ENCODE data around the gene CPNE4.
"Not testable (repeated sequence)": the region's sequence is repeated elsewhere in the genome, so short reads cannot be mapped to it uniquely, and the experiment has no call there.

The CPNE4 gene

DNA sequence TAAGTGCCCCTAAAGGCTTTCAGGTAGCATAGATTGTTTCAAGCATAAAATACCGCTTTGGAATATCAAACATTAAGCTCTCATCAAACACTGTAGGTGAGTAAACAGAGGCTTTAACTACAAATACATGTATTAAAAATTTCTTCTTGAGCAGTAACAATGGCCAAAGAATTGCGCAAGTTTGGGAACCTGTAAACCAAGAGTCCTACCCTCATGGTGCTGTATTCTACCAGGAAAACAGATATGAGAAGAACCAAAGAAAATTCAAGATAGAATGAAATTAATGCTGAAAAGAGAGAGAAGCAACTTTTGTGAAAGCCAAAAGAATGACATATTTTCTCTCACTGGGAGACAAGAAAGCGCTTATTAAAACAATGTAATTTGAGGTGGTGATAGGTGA is 45.5 kb downstream of the CPNE4 start:
- TF ChIP-seq EZH2 (IDR thresholded peaks at IDR 0.05) = no peak
- no peak for TF ChIP-seq POLR2AphosphoS5 (IDR thresholded peaks at IDR 0.05; ENCODE audit: borderline replicate concordance, low read depth, low read length)
- TF ChIP-seq FOXP2 (optimal IDR thresholded peaks at IDR 0.05; ENCODE audit: control extremely low read depth, extremely low read length, insufficient read depth) = no peak
- H3K9me3 ChIP-seq (ENCODE audit: low read depth, low read length) = peaks cover 6% of the 10 kb centered on the region; the same call in 1 of the 2 replicates
- H3K27ac ChIP-seq = no peak overlapping the region
- H3K4me3 ChIP-seq = no peak overlapping the region
- no peak for DNase-seq (ENCODE audit: low read depth, low spot score)
- H3K36me3 ChIP-seq (ENCODE audit: insufficient read depth, low read length) = no peaks in the 10 kb centered on the region
- H3K9ac ChIP-seq (ENCODE audit: insufficient read length) = no peak overlapping the region

DNA sequence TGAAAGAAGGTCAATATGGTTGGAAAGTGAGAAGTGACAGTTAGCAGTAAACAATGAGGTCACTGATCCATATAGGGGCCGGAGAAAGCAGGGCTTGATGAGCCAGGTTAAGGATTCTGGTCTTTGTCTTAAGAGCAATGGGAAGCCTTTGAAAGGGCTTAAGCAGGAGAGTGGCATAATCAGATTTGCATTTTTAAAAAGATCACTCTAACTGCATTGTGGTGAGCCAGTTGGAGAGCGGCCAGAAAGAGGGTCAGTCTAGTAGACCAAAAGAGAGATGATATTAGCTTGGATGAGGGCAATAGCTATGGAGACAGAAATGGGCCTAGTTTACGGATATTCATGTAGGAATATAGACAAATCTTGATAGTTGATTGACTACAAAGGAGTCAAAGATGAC is 46.6 kb downstream of the CPNE4 start:
- Histone ChIP-seq H3K27ac (no peak overlapping the region), H3K36me3 (ENCODE audit: insufficient read depth, low read length) (no peaks in the 10 kb centered on the region), H3K9ac (ENCODE audit: insufficient read length) (no peak overlapping the region), H3K4me3 (no peak overlapping the region), H3K9me3 (ENCODE audit: low read depth, low read length) (peaks cover 6% of the 10 kb centered on the region; the same call in 1 of the 2 replicates)
- TF ChIP-seq EZH2 (IDR thresholded peaks at IDR 0.05) = no peak
- TF ChIP-seq POLR2AphosphoS5 (IDR thresholded peaks at IDR 0.05; ENCODE audit: borderline replicate concordance, low read depth, low read length) = no peak
- TF ChIP-seq FOXP2 (optimal IDR thresholded peaks at IDR 0.05; ENCODE audit: control extremely low read depth, extremely low read length, insufficient read depth) = no peak
- DNase-seq (ENCODE audit: low read depth, low spot score) = no peak

DNA sequence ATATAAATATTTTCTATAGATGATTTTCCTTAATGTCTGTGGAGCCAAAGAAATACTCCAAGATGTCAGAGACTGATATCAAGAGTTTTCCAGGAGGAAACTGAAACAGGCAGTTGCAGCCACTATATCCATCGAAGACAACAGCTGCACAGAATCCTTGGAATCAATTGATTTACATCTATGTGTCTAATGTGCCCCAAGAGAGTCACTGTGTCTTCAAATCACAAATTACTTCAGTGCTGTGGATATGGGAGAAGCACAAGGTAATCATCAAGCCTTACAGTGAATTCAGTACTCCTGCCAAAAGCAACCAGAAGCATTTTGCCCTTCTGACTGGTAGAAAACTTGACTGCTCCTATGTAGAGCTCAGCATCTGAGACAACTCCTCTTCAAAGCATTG is 51.1 kb downstream of the CPNE4 start:
- Histone ChIP-seq H3K27ac (no peak overlapping the region), H3K9me3 (ENCODE audit: low read depth, low read length) (0 out of 2 replicates have a peak, but pooled peaks cover 3% of the 10 kb centered on the region), H3K9ac (ENCODE audit: insufficient read length) (no peak overlapping the region), H3K4me3 (no peak overlapping the region), H3K36me3 (ENCODE audit: insufficient read depth, low read length) (no peaks in the 10 kb centered on the region)
- TF ChIP-seq EZH2 (IDR thresholded peaks at IDR 0.05) (no peak), FOXP2 (optimal IDR thresholded peaks at IDR 0.05; ENCODE audit: control extremely low read depth, extremely low read length, insufficient read depth) (no peak), POLR2AphosphoS5 (IDR thresholded peaks at IDR 0.05; ENCODE audit: borderline replicate concordance, low read depth, low read length) (no peak)
- no peak for DNase-seq (ENCODE audit: low read depth, low spot score)

DNA sequence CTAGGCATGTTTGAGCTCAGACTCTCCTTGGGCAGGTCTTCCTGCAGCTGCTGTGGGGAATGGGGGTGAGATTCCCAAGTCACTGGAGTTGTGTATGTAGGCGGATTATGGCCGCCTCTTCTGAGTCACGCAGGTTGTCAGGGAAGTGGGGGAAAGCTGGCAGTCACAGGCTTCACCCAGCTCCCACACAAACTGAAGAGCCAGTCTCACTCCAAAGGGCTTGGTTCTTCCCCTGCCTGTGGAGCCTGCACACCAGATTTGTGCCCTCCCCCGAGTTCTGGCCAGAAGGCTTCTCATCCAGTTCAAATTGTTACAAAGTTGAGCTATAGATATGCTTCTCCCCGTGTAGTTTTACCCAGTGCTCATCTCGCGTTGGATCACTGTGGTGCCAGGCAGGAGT is 53.5 kb downstream of the CPNE4 start:
- TF ChIP-seq POLR2AphosphoS5 (IDR thresholded peaks at IDR 0.05; ENCODE audit: borderline replicate concordance, low read depth, low read length) (no peak), EZH2 (IDR thresholded peaks at IDR 0.05) (no peak), FOXP2 (optimal IDR thresholded peaks at IDR 0.05; ENCODE audit: control extremely low read depth, extremely low read length, insufficient read depth) (no peak)
- Histone ChIP-seq H3K27ac (no peak overlapping the region), H3K36me3 (ENCODE audit: insufficient read depth, low read length) (no peaks in the 10 kb centered on the region), H3K9me3 (ENCODE audit: low read depth, low read length) (0 out of 2 replicates have a peak, but pooled peaks cover 3% of the 10 kb centered on the region), H3K4me3 (no peak overlapping the region), H3K9ac (ENCODE audit: insufficient read length) (no peak overlapping the region)
- DNase-seq (ENCODE audit: low read depth, low spot score) = no peak

DNA sequence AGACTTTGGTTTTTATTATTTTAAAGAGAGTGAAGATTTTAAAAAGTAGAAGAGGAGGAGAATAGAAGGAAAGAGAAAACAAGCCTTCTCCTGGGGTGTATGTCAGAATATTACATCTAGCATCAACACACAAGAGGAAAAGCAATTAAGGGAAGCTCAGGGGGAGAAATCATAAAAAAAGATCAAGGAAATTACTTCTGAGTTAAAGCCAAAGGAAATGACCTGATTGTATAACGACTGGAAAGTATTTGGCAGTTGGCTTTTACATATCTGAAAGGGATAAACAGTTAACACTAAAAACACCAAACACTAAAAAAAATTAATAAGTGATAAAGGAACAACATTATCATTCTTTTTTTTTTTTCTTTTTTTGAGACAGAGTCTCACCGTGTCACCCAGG is 58.4 kb downstream of the CPNE4 start:
- Histone ChIP-seq H3K27ac (no peak overlapping the region), H3K4me3 (no peak overlapping the region), H3K9ac (ENCODE audit: insufficient read length) (no peak overlapping the region), H3K9me3 (ENCODE audit: low read depth, low read length) (0 out of 2 replicates have a peak, but pooled peaks cover 3% of the 10 kb centered on the region), H3K36me3 (ENCODE audit: insufficient read depth, low read length) (no peaks in the 10 kb centered on the region)
- no peak for DNase-seq (ENCODE audit: low read depth, low spot score)
- no peak for TF ChIP-seq EZH2 (IDR thresholded peaks at IDR 0.05)
- TF ChIP-seq POLR2AphosphoS5 (IDR thresholded peaks at IDR 0.05; ENCODE audit: borderline replicate concordance, low read depth, low read length) = no peak
- no peak for TF ChIP-seq FOXP2 (optimal IDR thresholded peaks at IDR 0.05; ENCODE audit: control extremely low read depth, extremely low read length, insufficient read depth)

DNA sequence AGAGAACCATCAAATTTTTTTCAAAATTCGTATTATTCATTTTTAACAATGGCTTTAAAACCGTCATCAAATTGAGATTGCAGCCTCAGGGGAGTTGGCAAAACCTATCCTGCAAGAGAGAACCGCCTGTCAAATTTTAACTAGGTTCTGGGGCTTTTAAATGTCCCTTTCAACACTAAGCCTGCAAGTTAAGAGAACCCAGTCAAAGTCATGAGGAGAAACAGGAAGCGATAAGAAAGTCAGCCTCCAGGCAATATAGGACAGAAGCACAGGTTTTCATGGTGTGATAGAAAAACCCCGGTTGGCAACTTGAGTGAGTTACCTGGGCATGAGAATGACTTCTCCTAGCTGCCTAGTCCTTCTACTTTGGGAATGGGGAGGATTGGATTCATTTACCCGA is 59.8 kb downstream of the CPNE4 start:
- DNase-seq (ENCODE audit: low read depth, low spot score) = peak; percentile 51
- Histone ChIP-seq H3K27ac (0 out of 2 replicates have a peak overlapping the region, but pooled peaks have one; percentile 12), H3K36me3 (ENCODE audit: insufficient read depth, low read length) (no peaks in the 10 kb centered on the region), H3K9me3 (ENCODE audit: low read depth, low read length) (no peaks in the 10 kb centered on the region), H3K9ac (ENCODE audit: insufficient read length) (no peak overlapping the region), H3K4me3 (no peak overlapping the region)
- TF ChIP-seq POLR2AphosphoS5 (IDR thresholded peaks at IDR 0.05; ENCODE audit: borderline replicate concordance, low read depth, low read length) = no peak; the same call in 1 of the 2 replicates
- TF ChIP-seq FOXP2 (optimal IDR thresholded peaks at IDR 0.05; ENCODE audit: control extremely low read depth, extremely low read length, insufficient read depth) = no peak
- no peak for TF ChIP-seq EZH2 (IDR thresholded peaks at IDR 0.05)

DNA sequence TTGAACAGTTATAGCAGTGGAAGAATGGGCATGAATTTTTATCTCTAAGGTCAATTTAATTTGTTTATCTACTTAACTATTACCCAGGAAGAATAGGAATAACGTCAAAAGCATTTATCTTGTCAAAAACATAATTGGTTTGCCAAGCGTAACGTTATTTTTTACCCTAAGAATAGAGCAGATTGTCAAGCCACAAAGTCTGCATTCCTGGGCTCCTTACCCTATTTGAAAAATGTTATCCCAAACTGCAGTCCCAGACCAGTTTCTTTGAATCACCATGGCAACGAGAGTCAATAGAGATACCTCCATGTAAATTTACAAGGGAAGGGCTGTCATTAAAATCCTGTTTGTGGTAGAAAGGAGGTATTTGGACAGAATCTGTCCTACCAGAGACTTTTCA is 61.1 kb downstream of the CPNE4 start:
- no peak for TF ChIP-seq FOXP2 (optimal IDR thresholded peaks at IDR 0.05; ENCODE audit: control extremely low read depth, extremely low read length, insufficient read depth)
- TF ChIP-seq EZH2 (IDR thresholded peaks at IDR 0.05) = no peak
- TF ChIP-seq POLR2AphosphoS5 (IDR thresholded peaks at IDR 0.05; ENCODE audit: borderline replicate concordance, low read depth, low read length) = no peak
- Histone ChIP-seq H3K9me3 (ENCODE audit: low read depth, low read length) (no peaks in the 10 kb centered on the region), H3K27ac (no peak overlapping the region), H3K9ac (ENCODE audit: insufficient read length) (no peak overlapping the region), H3K36me3 (ENCODE audit: insufficient read depth, low read length) (no peaks in the 10 kb centered on the region), H3K4me3 (no peak overlapping the region)
- no peak for DNase-seq (ENCODE audit: low read depth, low spot score)

DNA sequence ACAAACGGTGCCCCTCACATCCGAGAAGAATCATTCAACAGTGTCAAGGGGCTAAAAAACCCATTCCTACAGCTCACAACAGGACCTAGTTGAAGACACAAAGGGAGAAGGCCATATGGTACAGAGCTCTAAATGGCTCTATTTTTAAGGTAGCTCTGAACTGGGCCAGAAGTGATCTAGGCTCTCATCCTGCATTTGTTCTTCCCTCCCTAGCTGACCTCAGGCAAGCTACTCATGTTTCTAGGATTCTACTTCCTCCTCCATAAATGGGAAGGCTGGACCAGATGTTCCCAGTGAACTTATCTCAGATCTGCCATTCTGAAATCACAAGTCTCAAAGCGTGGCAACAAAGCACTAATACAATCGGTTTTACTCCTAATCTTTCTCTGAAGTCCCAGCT is 62.3 kb downstream of the CPNE4 start:
- Histone ChIP-seq H3K9me3 (ENCODE audit: low read depth, low read length) (no peaks in the 10 kb centered on the region), H3K4me3 (no peak overlapping the region), H3K36me3 (ENCODE audit: insufficient read depth, low read length) (no peaks in the 10 kb centered on the region), H3K27ac (no peak overlapping the region), H3K9ac (ENCODE audit: insufficient read length) (no peak overlapping the region)
- TF ChIP-seq POLR2AphosphoS5 (IDR thresholded peaks at IDR 0.05; ENCODE audit: borderline replicate concordance, low read depth, low read length) (no peak), FOXP2 (optimal IDR thresholded peaks at IDR 0.05; ENCODE audit: control extremely low read depth, extremely low read length, insufficient read depth) (no peak), EZH2 (IDR thresholded peaks at IDR 0.05) (no peak)
- no peak for DNase-seq (ENCODE audit: low read depth, low spot score)

DNA sequence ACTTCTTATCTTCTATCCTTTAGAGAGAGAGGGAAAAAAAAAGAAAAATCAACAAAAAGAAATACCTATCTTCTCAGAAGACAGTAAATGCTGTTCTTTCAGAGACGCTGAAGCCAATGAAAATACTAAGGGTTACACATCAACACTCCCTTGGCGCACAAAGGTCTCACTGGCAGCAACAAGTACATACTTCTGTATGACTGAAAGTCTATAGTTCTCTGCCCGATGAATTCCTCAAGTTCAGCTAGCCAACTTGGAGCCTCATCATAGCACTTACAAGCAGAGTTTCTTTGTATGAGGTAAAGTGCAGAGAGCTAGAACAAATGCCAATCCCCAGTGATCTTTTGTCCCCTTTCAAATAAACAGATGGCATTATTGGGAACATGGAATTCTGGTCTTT is 62.7 kb downstream of the CPNE4 start:
- Histone ChIP-seq H3K4me3 (no peak overlapping the region), H3K36me3 (ENCODE audit: insufficient read depth, low read length) (no peaks in the 10 kb centered on the region), H3K27ac (no peak overlapping the region), H3K9me3 (ENCODE audit: low read depth, low read length) (no peaks in the 10 kb centered on the region), H3K9ac (ENCODE audit: insufficient read length) (no peak overlapping the region)
- TF ChIP-seq EZH2 (IDR thresholded peaks at IDR 0.05) (no peak), POLR2AphosphoS5 (IDR thresholded peaks at IDR 0.05; ENCODE audit: borderline replicate concordance, low read depth, low read length) (no peak), FOXP2 (optimal IDR thresholded peaks at IDR 0.05; ENCODE audit: control extremely low read depth, extremely low read length, insufficient read depth) (no peak)
- DNase-seq (ENCODE audit: low read depth, low spot score) = no peak

DNA sequence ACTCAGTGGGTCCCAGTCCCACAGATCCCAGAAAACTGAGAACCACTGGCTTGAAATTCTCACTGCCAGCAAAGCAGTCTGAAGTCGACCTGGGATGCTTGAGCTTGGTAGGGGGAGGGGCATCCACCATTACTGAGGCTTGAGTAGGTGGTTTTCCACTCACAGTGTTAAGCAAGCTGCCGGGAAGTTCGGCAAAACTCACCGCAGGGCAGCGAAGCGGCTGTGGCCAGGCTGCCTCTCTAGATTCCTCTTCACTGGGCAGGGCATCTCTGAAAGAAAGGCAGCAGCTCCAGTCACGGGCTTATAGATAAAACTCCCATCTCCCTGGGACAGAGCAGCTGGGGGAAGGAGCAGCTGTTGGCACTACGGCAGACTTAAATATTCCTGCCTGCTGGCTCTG is 71.4 kb downstream of the CPNE4 start:
- DNase-seq (ENCODE audit: low read depth, low spot score); H3K4me3 ChIP-seq; H3K9me3 ChIP-seq (ENCODE audit: low read depth, low read length); H3K9ac ChIP-seq (ENCODE audit: insufficient read length); H3K36me3 ChIP-seq (ENCODE audit: insufficient read depth, low read length); H3K27ac ChIP-seq: not testable (repeated sequence)

Data from SK-N-MC (cell line).